Measurements from ENCODE around the gene SLC25A39. TPM values are rescaled to one million over a fixed set of nuclear protein-coding genes. Genes with fewer than 3 reads are reported as not detected.

Gene SLC25A39
- total RNA-seq, 3 donors from 2014 or later, result 53.1 to 88.2 (median 64.2) TPM

DNA sequence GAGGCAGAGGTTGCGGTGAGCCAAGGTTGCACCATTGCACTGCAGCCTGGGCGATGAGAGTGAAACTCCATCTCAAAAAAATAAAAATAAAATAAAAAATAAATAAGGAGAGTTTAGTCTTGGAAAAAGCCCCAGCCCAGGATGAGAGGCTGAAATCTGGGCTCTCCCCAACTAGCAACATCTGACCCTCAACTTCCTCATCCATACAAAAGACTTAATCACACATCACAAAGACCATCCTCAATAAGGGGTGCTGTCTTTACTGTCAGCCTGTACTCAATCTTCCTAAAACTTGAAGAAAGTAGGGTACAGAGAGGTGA lies 45.3 kb downstream of the SLC25A39 start:
- no peak for DNase-seq (ENCODE audit: low spot score in 2 of 2)
- Histone ChIP-seq H3K4me3 (no peak overlapping the region), H3K36me3 (no peaks in the 10 kb centered on the region), H3K27ac (no peak overlapping the region), H3K9me3 (no peaks in the 10 kb centered on the region), H3K4me1 (no peaks in the 10 kb centered on the region), H3K27me3 (no peaks in the 10 kb centered on the region)
- TF ChIP-seq POLR2AphosphoS5 (IDR thresholded peaks at IDR 0.05), result no peak
- no peak for TF ChIP-seq POLR2A (IDR thresholded peaks at IDR 0.05)
- TF ChIP-seq, protein P1, sequence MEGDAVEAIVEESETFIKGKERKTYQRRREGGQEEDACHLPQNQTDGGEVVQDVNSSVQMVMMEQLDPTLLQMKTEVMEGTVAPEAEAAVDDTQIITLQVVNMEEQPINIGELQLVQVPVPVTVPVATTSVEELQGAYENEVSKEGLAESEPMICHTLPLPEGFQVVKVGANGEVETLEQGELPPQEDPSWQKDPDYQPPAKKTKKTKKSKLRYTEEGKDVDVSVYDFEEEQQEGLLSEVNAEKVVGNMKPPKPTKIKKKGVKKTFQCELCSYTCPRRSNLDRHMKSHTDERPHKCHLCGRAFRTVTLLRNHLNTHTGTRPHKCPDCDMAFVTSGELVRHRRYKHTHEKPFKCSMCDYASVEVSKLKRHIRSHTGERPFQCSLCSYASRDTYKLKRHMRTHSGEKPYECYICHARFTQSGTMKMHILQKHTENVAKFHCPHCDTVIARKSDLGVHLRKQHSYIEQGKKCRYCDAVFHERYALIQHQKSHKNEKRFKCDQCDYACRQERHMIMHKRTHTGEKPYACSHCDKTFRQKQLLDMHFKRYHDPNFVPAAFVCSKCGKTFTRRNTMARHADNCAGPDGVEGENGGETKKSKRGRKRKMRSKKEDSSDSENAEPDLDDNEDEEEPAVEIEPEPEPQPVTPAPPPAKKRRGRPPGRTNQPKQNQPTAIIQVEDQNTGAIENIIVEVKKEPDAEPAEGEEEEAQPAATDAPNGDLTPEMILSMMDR (IDR thresholded peaks at IDR 0.05), result no peak
- intact Hi-C loops (cut with DNase I; ENCODE audit: low total_unique reads), result no loop called here

DNA sequence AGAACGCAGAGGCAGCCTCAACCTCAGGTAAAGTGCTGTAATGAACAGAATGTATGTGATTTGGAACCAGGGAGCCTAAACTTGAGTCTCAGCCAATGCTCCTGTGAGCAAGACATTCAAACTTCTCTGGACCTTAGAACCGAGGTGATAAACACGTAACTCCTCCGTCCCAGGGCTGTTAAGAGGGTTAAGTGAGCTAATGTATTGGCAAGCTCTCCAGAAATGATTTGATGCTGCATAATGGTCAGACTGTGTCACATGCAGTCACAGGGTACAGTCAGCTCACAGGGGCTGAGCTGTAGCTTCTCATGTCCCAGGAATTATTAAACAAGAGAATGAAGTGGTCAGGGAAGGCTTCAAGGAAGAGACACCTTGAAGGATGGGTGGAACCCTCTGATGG lies 46.6 kb downstream of the SLC25A39 start:
- TF ChIP-seq POLR2AphosphoS5 (IDR thresholded peaks at IDR 0.05), result no peak
- TF ChIP-seq POLR2A (IDR thresholded peaks at IDR 0.05), result no peak
- TF ChIP-seq, protein P1 (IDR thresholded peaks at IDR 0.05), result no peak
- Histone ChIP-seq H3K4me1 (no peaks in the 10 kb centered on the region), H3K36me3 (no peaks in the 10 kb centered on the region), H3K27ac (no peak overlapping the region), H3K4me3 (no peak overlapping the region), H3K27me3 (no peaks in the 10 kb centered on the region), H3K9me3 (no peaks in the 10 kb centered on the region)
- intact Hi-C loops (cut with DNase I; ENCODE audit: low total_unique reads), result no loop called here
- DNase-seq (ENCODE audit: low spot score in 2 of 2), result no peak

DNA sequence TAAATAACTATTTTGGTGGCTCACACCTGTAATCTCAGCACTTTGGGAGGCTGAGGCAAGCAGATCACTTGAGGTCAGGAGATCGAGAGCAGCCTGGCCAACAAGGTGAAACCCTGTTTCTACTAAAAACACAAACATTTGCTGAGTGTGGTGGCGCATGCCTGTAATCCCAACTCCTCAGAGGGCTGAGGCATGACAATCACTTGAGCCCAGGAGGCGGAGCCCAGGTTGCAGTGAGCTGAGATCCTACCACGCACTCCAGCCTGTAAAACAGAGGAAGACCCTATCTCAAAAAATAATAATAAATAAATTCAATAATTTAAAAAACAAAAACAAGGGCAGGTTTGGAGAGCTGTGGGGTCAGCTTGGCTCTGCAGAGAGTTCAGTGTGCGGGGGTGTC lies 51.0 kb downstream of the SLC25A39 start:
- intact Hi-C loops (cut with DNase I; ENCODE audit: low total_unique reads), result no loop called here
- H3K9me3 ChIP-seq, result no peaks in the 10 kb centered on the region
- no peak overlapping the region for H3K27ac ChIP-seq
- no peak overlapping the region for H3K4me3 ChIP-seq
- TF ChIP-seq, protein P1 (IDR thresholded peaks at IDR 0.05), result no peak
- TF ChIP-seq POLR2AphosphoS5 (IDR thresholded peaks at IDR 0.05) (no peak), POLR2A (IDR thresholded peaks at IDR 0.05) (no peak)
- H3K27me3 ChIP-seq, result no peaks in the 10 kb centered on the region
- H3K36me3 ChIP-seq, result no peaks in the 10 kb centered on the region
- H3K4me1 ChIP-seq, result no peaks in the 10 kb centered on the region
- DNase-seq (ENCODE audit: low spot score in 2 of 2), result no peak

DNA sequence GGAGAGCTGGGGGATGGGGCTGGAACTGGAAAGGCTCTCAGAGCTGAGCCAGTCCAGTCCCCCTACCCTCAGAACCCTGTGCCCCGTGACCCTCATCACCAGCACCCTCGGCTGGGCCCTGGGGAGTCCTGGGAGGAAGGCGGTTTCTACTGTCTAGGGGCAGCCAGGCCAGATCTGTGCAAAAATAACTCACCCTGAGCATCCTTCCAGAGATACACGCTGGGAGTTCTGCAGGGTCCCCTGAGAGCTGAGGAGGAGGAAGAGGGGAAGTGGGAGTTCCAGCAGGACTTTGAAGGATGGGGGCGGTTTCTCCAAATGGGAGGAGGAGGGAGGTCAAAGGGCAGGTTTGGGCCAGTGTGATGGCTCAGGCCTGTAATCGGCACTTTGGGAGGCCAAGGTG lies 51.7 kb downstream of the SLC25A39 start:
- Histone ChIP-seq H3K4me1 (no peaks in the 10 kb centered on the region), H3K36me3 (no peaks in the 10 kb centered on the region), H3K4me3 (no peak overlapping the region), H3K27ac (no peak overlapping the region), H3K9me3 (no peaks in the 10 kb centered on the region), H3K27me3 (no peaks in the 10 kb centered on the region)
- intact Hi-C loops (cut with DNase I; ENCODE audit: low total_unique reads), result no loop called here
- TF ChIP-seq, protein P1 (IDR thresholded peaks at IDR 0.05), result no peak
- no peak for TF ChIP-seq POLR2AphosphoS5 (IDR thresholded peaks at IDR 0.05)
- no peak for TF ChIP-seq POLR2A (IDR thresholded peaks at IDR 0.05)
- DNase-seq (ENCODE audit: low spot score in 2 of 2), result no peak

DNA sequence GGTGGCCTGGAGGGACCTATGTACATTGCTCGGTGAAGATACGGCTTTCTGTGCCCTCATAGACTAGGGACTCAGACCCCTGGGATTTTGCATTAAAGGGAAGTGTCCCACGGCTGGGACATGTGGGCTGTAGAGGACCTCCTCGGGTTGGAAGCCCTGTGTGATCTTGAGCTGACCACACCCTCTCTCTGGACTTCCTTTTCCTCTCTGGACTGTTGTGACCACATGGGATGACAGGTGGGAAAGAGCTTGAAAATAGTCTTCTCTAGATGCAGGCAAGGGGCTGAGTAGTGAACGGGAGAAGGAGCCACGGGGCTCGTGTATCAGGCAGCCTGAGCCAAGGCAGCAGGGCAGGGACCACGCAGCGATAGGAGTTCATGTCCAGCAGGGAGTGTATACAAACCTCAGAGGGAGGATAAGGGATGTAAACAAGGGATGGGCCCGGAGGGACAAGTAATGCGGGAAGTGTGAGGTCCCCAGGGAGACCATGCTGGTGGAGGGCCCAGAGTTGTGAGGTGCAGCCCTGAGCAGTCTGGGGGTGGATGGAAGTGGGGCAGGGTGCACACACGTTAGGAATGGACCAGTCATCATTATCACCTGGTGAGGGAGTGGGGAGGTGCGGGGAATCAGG lies 52.2 kb downstream of the SLC25A39 start:
- Histone ChIP-seq H3K4me3 (no peak overlapping the region), H3K4me1 (no peaks in the 10 kb centered on the region), H3K27me3 (no peaks in the 10 kb centered on the region), H3K36me3 (no peaks in the 10 kb centered on the region), H3K27ac (no peak overlapping the region), H3K9me3 (no peaks in the 10 kb centered on the region)
- TF ChIP-seq, protein P1 (IDR thresholded peaks at IDR 0.05), result no peak
- no peak for TF ChIP-seq POLR2A (IDR thresholded peaks at IDR 0.05)
- no peak for DNase-seq (ENCODE audit: low spot score in 2 of 2)
- intact Hi-C loops (cut with DNase I; ENCODE audit: low total_unique reads), result no loop called here

Other genes with a start within 250 kb of the SLC25A39 start
- gene HDAC5, start 201.2 kb downstream of the SLC25A39 start, total RNA-seq, result 10 to 100 TPM; 66.5 to 79.3 (median 75.4) TPM
- 1 to 10 TPM; 1.2 to 2.1 (median 1.6) TPM for gene HROB, start 182.9 kb downstream of the SLC25A39 start, total RNA-seq
- under 1 TPM in 2 of 3 donors, not detected in 1; 0.29 to 0.33 TPM for gene ASB16, start 154.1 kb downstream of the SLC25A39 start, total RNA-seq
- 10 to 100 TPM; 36.0 to 52.0 (median 40.6) TPM for gene TMUB2, start 137.9 kb downstream of the SLC25A39 start, total RNA-seq
- 10 to 100 TPM; 34.7 to 45.8 (median 38.3) TPM for gene ATXN7L3, start 124.9 kb downstream of the SLC25A39 start, total RNA-seq
- gene UBTF, start 105.1 kb downstream of the SLC25A39 start, total RNA-seq, result 10 to 100 TPM; 50.1 to 65.1 (median 60.6) TPM
- under 1 TPM in 1 of 3 donors, not detected in 2; 0.33 TPM for gene SLC4A1, start 56.7 kb downstream of the SLC25A39 start, total RNA-seq
- gene RUNDC3A, start 16.2 kb downstream of the SLC25A39 start, total RNA-seq, result 1 to 10 TPM in 1 of 3 donors, under 1 TPM in 1, not detected in 1; 0.48 to 1.6 TPM
- 100 to 1,000 TPM; 166 to 372 (median 252) TPM for gene GRN, start 20.5 kb upstream of the SLC25A39 start, total RNA-seq
- 1 to 10 TPM in 2 of 3 donors, under 1 TPM in 1; 0.88 to 2.9 (median 2.7) TPM for gene FAM171A2, start 39.0 kb upstream of the SLC25A39 start, total RNA-seq
- 1 to 10 TPM in 2 of 3 donors, under 1 TPM in 1; 0.66 to 1.2 (median 1.1) TPM for gene ITGA2B, start 64.8 kb upstream of the SLC25A39 start, total RNA-seq
- gene GPATCH8, start 178.6 kb upstream of the SLC25A39 start, total RNA-seq, result 10 to 100 TPM; 36.8 to 62.5 (median 51.5) TPM
- 1 to 10 TPM; 1.9 to 3.6 (median 3.0) TPM for gene FZD2, start 232.7 kb upstream of the SLC25A39 start, total RNA-seq